Endothelial cell of umbilical vein (primary cell): ENCODE results near the gene UNC119.

Experiments
- EZH2 ChIP-seq: IDR thresholded peaks from 2 replicates; pipeline ENCODE4 v1.6.1; 2012; ENCODE audit warnings: borderline replicate concordance, low read depth, mild to moderate bottlenecking, moderate library complexity, low read length, inconsistent platforms; ENCODE audit not compliant: severe bottlenecking
- JUN ChIP-seq: IDR thresholded peaks from 2 replicates; pipeline ENCODE4 v1.6.1; 2011; ENCODE audit warnings: borderline replicate concordance, low read depth; ENCODE audit not compliant: insufficient read length, insufficient read depth
- MYC ChIP-seq: IDR thresholded peaks from one replicate; pipeline ENCODE4 v1.6.1; 2011; ENCODE audit warnings: mild to moderate bottlenecking, low read depth, low read length
- POLR2A ChIP-seq: IDR thresholded peaks from 2 replicates; pipeline ENCODE4 v1.6.1; 2012; ENCODE audit warnings: low read depth, mild to moderate bottlenecking, control low read depth, low read length
- POLR2AphosphoS5 ChIP-seq: IDR thresholded peaks from 2 replicates; pipeline ENCODE4 v1.6.1; 2012; ENCODE audit warnings: low read depth, mild to moderate bottlenecking, control low read depth, low read length, moderate library complexity; ENCODE audit not compliant: insufficient read depth
- TF ChIP-seq, protein P1 (sequence below), 2 donors: IDR thresholded peaks; 1 replicate in 1 of 2; 2 replicates in 1 of 2; pipeline ENCODE4 v1.5.1; 2011; ENCODE audit warnings: low read length in 2 of 2, mild to moderate bottlenecking in 2 of 2, moderate library complexity in 2 of 2, control low read depth in 1 of 2, inconsistent platforms in 1 of 2, low read depth in 1 of 2; ENCODE audit not compliant: insufficient read depth in 1 of 2; ENCODE audit errors: extremely low read depth in 1 of 2
- TF ChIP-seq, protein P2 (sequence below): IDR thresholded peaks from 2 replicates; pipeline ENCODE4 v1.6.1; 2011; ENCODE audit not compliant: insufficient read depth, insufficient read length

DNA sequence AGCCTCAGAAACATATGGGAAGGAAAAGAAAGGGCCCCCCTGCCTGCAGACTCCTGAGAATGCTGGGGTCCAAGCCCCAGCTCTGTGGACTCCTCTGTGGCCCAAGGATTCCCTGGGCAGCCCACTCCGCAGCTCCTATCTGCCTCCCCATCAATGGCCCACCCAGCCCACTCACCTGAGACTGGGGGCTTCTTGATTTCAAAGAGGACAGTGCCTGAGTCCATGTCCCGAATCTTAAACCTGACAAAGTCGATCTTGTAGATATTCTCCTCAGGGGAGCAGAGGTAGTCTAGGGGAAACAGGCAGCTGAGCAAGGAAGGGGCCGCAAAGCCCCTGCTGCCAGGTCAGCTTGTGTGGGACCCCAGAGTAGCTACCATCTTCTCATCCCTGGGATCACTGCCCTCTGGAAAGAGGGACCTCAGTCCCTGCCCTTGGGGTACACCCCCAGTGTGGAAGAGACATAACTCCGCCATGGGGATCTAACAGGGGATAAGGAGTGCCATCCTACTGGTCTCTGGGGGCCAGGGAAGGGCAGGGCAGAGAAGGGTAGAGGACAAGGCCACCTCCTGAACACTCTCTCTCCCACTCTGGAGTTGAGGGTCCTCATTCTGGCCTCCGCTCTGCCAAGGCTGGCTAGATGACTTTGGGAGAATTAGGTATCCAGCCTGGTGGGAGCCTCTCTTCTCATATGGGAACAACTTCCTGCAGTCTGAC is 3.9 kb downstream of the UNC119 start:
- TF ChIP-seq, protein P1, sequence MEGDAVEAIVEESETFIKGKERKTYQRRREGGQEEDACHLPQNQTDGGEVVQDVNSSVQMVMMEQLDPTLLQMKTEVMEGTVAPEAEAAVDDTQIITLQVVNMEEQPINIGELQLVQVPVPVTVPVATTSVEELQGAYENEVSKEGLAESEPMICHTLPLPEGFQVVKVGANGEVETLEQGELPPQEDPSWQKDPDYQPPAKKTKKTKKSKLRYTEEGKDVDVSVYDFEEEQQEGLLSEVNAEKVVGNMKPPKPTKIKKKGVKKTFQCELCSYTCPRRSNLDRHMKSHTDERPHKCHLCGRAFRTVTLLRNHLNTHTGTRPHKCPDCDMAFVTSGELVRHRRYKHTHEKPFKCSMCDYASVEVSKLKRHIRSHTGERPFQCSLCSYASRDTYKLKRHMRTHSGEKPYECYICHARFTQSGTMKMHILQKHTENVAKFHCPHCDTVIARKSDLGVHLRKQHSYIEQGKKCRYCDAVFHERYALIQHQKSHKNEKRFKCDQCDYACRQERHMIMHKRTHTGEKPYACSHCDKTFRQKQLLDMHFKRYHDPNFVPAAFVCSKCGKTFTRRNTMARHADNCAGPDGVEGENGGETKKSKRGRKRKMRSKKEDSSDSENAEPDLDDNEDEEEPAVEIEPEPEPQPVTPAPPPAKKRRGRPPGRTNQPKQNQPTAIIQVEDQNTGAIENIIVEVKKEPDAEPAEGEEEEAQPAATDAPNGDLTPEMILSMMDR (IDR thresholded peaks at IDR 0.05; ENCODE audit: extremely low read depth in 1 of 2, insufficient read depth in 1 of 2, low read depth in 1 of 2, low read length in 2 of 2), result no peak
- TF ChIP-seq EZH2 (no peak), POLR2A (no peak), POLR2AphosphoS5 (no peak), JUN (no peak), MYC (no peak)
- TF ChIP-seq, protein P2, sequence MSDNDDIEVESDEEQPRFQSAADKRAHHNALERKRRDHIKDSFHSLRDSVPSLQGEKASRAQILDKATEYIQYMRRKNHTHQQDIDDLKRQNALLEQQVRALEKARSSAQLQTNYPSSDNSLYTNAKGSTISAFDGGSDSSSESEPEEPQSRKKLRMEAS, result no peak
